Caco-2 (cell line): ENCODE results near the gene MOB3B. TPM values are rescaled to one million over a fixed set of nuclear protein-coding genes. Genes with fewer than 3 reads are reported as not detected.
A peak's percentile ranks its signal among the peaks of the same experiment; 100 is the strongest.

Experiments used
- BruUV-seq: library from RNA; stranded (reverse); fragments of 400-500 nt; replicated peaks from 2 replicates; lab custom pipeline; 2021; lab: Mats Ljungman, UMichigan
- CTCF ChIA-PET: fragments of 300-600 bp; sonication (Branson Sonifier 250); formaldehyde crosslinking; loops from one replicate; lab custom pipeline; 2022; ENCODE audit warnings: antibody characterized with exemption; lab: Charles Lee
- POLR2A ChIA-PET: fragments of 300-600 bp; sonication (Branson Sonifier 250); formaldehyde crosslinking; loops from one replicate; lab custom pipeline; 2022; ENCODE audit warnings: antibody characterized with exemption; lab: Charles Lee
- DNase-seq, 2 experiments: peaks; one replicate each; pipeline versions ENCODE4 v3.0.0 to v3.0.0-alpha.2; 2020 to 2022
- H3K27me3 ChIP-seq: replicated peaks from 2 replicates; pipeline ENCODE4 v1.6.0; 2011; ENCODE audit warnings: low read length; ENCODE audit not compliant: control insufficient read depth, insufficient read depth
- H3K36me3 ChIP-seq: 2 replicates; pipeline ENCODE4 v1.5.1; 2011; ENCODE audit warnings: low read length; ENCODE audit not compliant: control insufficient read depth, insufficient read depth
- H3K4me1 ChIP-seq: fragments of 250-450 bp; sonication (Bioruptor Pico); 2 replicates; pipeline ENCODE4 v1.5.1; 2020; ENCODE audit warnings: mild to moderate bottlenecking
- H3K4me3 ChIP-seq: 2 replicates; pipeline ENCODE4 v1.5.1; 2011; ENCODE audit warnings: low read depth, mild to moderate bottlenecking, control low read depth, low read length
- H3K9me3 ChIP-seq: fragments of 250-450 bp; sonication (Bioruptor Pico); 2 replicates; pipeline ENCODE4 v1.5.1; 2020; ENCODE audit warnings: mild to moderate bottlenecking, moderate library complexity
- H3K27ac Mint-ChIP-seq: one replicate; pipeline ENCODE4 v1.8.0; 2022; ENCODE audit warnings: mixed read lengths; ENCODE audit not compliant: unreplicated experiment
- H3K27me3 Mint-ChIP-seq: one replicate; pipeline ENCODE4 v1.8.0; 2022; ENCODE audit warnings: mixed read lengths; ENCODE audit not compliant: insufficient read depth, unreplicated experiment
- H3K36me3 Mint-ChIP-seq: one replicate; pipeline ENCODE4 v1.8.0; 2022; ENCODE audit warnings: mild to moderate bottlenecking, mixed read lengths; ENCODE audit not compliant: insufficient read depth, unreplicated experiment
- H3K4me1 Mint-ChIP-seq: one replicate; pipeline ENCODE4 v1.8.0; 2022; ENCODE audit warnings: low read depth, mixed read lengths; ENCODE audit not compliant: unreplicated experiment
- H3K4me3 Mint-ChIP-seq: one replicate; pipeline ENCODE4 v1.8.0; 2022; ENCODE audit warnings: mild to moderate bottlenecking, moderate library complexity, mixed read lengths; ENCODE audit not compliant: unreplicated experiment
- H3K9me3 Mint-ChIP-seq: one replicate; pipeline ENCODE4 v1.8.0; 2022; ENCODE audit warnings: mixed read lengths; ENCODE audit not compliant: unreplicated experiment
- CTCF ChIP-seq, 2 experiments: fragments of 200-600 bp in 1 of 2; IDR thresholded peaks; 1 replicate in 1 of 2; 2 replicates in 1 of 2; pipeline versions ENCODE4 v1.5.1 to v1.8.0; 2011 to 2022; ENCODE audit warnings: antibody characterized with exemption in 1 of 2, control low read depth in 1 of 2, inconsistent platforms in 1 of 2, low read depth in 1 of 2, low read length in 1 of 2, mild to moderate bottlenecking in 1 of 2, moderate library complexity in 1 of 2; ENCODE audit not compliant: insufficient read depth in 1 of 2, severe bottlenecking in 1 of 2, unreplicated experiment in 1 of 2
- intact Hi-C: fragments of 100-400 bp; cut with micrococcal nuclease; formaldehyde crosslinking; loops from one replicate; pipeline ENCODE4 v1.10.0; 2022; ENCODE audit not compliant: unreplicated experiment
- total RNA-seq: library from RNA; stranded (reverse); gene quantifications from 2 replicates; pipeline ENCODE4 v1.2.3, GENCODE V29; 2022

MOB3B gene
- total RNA-seq, 1 experiment from 2014 or later, result 5.3 TPM

GRCh38 chr9:27340285-27340674 is 189.3 kb downstream of the MOB3B start:
- DNase-seq, result no peak
- no peaks in the 10 kb centered on the region for H3K9me3 Mint-ChIP-seq
- H3K27me3 Mint-ChIP-seq, result no peaks in the 10 kb centered on the region
- no peaks in the 10 kb centered on the region for H3K4me1 Mint-ChIP-seq
- no TSS peak for BruUV-seq
- TF ChIP-seq CTCF (IDR thresholded peaks at IDR 0.05; ENCODE audit: insufficient read depth in 1 of 2, low read depth in 1 of 2, low read length in 1 of 2, severe bottlenecking in 1 of 2, unreplicated experiment in 1 of 2), result no peak
- H3K27me3 ChIP-seq, result no peaks in the 10 kb centered on the region
- H3K27ac Mint-ChIP-seq, result no peak overlapping the region
- POLR2A ChIA-PET, result no interaction called here
- no peak overlapping the region for H3K4me3 Mint-ChIP-seq
- intact Hi-C loops, result no loop called here
- no peaks in the 10 kb centered on the region for H3K36me3 ChIP-seq
- no peaks in the 10 kb centered on the region for H3K4me1 ChIP-seq
- CTCF ChIA-PET, result no interaction called here
- H3K36me3 Mint-ChIP-seq, result no peaks in the 10 kb centered on the region
- no peak overlapping the region for H3K4me3 ChIP-seq
- H3K9me3 ChIP-seq, result no peaks in the 10 kb centered on the region

- intact Hi-C loops, result no loop called here
- no peak for TF ChIP-seq CTCF (IDR thresholded peaks at IDR 0.05; ENCODE audit: insufficient read depth in 1 of 2, low read depth in 1 of 2, low read length in 1 of 2, severe bottlenecking in 1 of 2, unreplicated experiment in 1 of 2)
- BruUV-seq, result no TSS peak
- no peaks in the 10 kb centered on the region for H3K4me1 ChIP-seq
- no peaks in the 10 kb centered on the region for H3K36me3 ChIP-seq
- H3K9me3 ChIP-seq, result no peaks in the 10 kb centered on the region
- H3K27me3 Mint-ChIP-seq, result no peaks in the 10 kb centered on the region
- H3K36me3 Mint-ChIP-seq, result no peaks in the 10 kb centered on the region
- no peaks in the 10 kb centered on the region for H3K4me1 Mint-ChIP-seq
- no peak for DNase-seq
- no peak overlapping the region for H3K4me3 ChIP-seq
- ChIA-PET CTCF (no interaction called here), POLR2A (no interaction called here)
- no peak overlapping the region for H3K4me3 Mint-ChIP-seq
- no peaks in the 10 kb centered on the region for H3K27me3 ChIP-seq
- no peaks in the 10 kb centered on the region for H3K9me3 Mint-ChIP-seq
- H3K27ac Mint-ChIP-seq, result no peak overlapping the region
Measured at GRCh38 chr9:27339661-27340284, 189.8 kb downstream of the MOB3B start.

- H3K27ac Mint-ChIP-seq, result peak overlapping the region; percentile 15
- no peak overlapping the region for H3K4me3 Mint-ChIP-seq
- TF ChIP-seq CTCF (IDR thresholded peaks at IDR 0.05; ENCODE audit: insufficient read depth in 1 of 2, low read depth in 1 of 2, low read length in 1 of 2, severe bottlenecking in 1 of 2, unreplicated experiment in 1 of 2), result no peak
- H3K9me3 ChIP-seq, result no peaks in the 10 kb centered on the region
- POLR2A ChIA-PET, result no interaction called here
- DNase-seq, result no peak
- no peak overlapping the region for H3K4me3 ChIP-seq
- no peaks in the 10 kb centered on the region for H3K36me3 Mint-ChIP-seq
- CTCF ChIA-PET, result no interaction called here
- H3K4me1 ChIP-seq, result peaks cover 6% of the 10 kb centered on the region
- H3K27me3 Mint-ChIP-seq, result no peaks in the 10 kb centered on the region
- H3K4me1 Mint-ChIP-seq, result no peaks in the 10 kb centered on the region
- intact Hi-C loops, result no loop called here
- H3K9me3 Mint-ChIP-seq, result no peaks in the 10 kb centered on the region
- H3K27me3 ChIP-seq, result no peaks in the 10 kb centered on the region
- H3K36me3 ChIP-seq, result no peaks in the 10 kb centered on the region
- no TSS peak for BruUV-seq
Measured at GRCh38 chr9:27338527-27338903, 191.1 kb downstream of the MOB3B start.
